GM19372 (cell line): Measurements from ENCODE around the gene S1PR2.
"Not testable (repeated sequence)": the region's sequence is repeated elsewhere in the genome, so short reads cannot be mapped to it uniquely, and the experiment has no call there.

Experiments used
- ATAC-seq: cut with Tn5 transposase; IDR thresholded peaks from one replicate; pipeline ENCODE4 v1.9.1; 2021; ENCODE audit warnings: mild to moderate bottlenecking, low read depth, moderate library complexity; ENCODE audit not compliant: unreplicated experiment

S1PR2 gene

GRCh38 chr19:10194500-10195198, 36.5 kb downstream of the S1PR2 start, which contains the start of gene DNMT1:
Gene DNMT1 (minus strand): TSS chr19:10194953. CDS start chr19:10194899, 54 bp downstream.
- peak; percentile 86 for ATAC-seq

- ATAC-seq = no peak
Observed at GRCh38 chr19:10193790-10194499, 37.2 kb downstream of the S1PR2 start.

- no peak for ATAC-seq
Observed at GRCh38 chr19:10192922-10193321, 38.2 kb downstream of the S1PR2 start.

- no peak for ATAC-seq
Observed at GRCh38 chr19:10191347-10191746, 39.8 kb downstream of the S1PR2 start.

GRCh38 chr19:10190026-10190425, 41.1 kb downstream of the S1PR2 start:
- no peak for ATAC-seq

- ATAC-seq = no peak
Observed at GRCh38 chr19:10189616-10190015, 41.5 kb downstream of the S1PR2 start.

- no peak for ATAC-seq
Observed at GRCh38 chr19:10187315-10187714, 43.8 kb downstream of the S1PR2 start.

GRCh38 chr19:10184636-10185035, 46.5 kb downstream of the S1PR2 start:
- no peak for ATAC-seq

- ATAC-seq = no peak
Observed at GRCh38 chr19:10183926-10184325, 47.2 kb downstream of the S1PR2 start.

- no peak for ATAC-seq
Observed at GRCh38 chr19:10182847-10183246, 48.3 kb downstream of the S1PR2 start.

GRCh38 chr19:10182076-10182475, 49.1 kb downstream of the S1PR2 start:
- ATAC-seq = no peak

- ATAC-seq = no peak
Observed at GRCh38 chr19:10180459-10180858, 50.7 kb downstream of the S1PR2 start.

- ATAC-seq = not testable (repeated sequence)
Observed at GRCh38 chr19:10180024-10180423, 51.1 kb downstream of the S1PR2 start.

- ATAC-seq = no peak
Observed at GRCh38 chr19:10173527-10173926, 57.6 kb downstream of the S1PR2 start.
